ENCODE results near the gene EMX1.

DNA sequence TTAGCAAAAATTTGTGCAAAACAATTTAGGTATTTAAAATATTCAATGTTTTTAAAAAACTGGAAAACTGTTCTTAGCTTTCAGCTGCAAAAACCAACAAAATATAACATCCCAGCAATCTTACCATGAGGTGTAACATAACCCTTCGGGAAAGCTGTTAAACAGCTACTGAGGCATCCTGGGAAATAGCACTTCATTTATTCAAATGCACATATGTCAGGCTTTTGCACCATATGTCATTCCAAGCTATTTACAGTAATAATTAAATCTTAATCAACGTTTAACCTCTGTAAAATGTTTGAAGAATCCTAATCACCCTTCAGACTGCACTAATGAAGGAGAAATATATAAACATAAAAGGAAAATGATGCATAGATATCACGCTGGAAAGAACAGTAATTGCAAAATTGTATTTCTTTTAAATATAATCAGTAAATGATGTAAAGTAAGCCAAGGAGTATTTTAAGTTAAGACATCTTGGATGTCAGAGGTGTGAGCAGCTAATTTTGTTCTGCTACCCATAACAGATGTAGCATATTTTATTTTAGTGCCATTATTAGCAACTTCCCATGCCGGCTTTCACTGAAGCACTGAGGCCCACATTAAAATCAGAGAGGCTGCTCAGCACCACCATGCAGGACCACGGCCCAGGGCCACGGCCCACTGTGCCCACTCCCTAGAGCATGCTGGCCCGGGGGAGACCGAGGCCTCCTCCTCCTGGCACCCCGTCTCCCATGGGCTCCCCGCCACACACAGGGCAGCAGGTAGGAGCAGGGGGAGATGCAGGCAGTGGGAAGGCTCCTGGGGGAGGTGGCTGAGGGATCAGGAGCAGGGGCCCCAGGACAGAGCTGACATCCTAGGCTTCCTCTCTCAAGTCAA lies 30.9 kb downstream of the EMX1 start:
- TF ChIP-seq POLR2A (IDR thresholded peaks at IDR 0.05), result no peak
- TF ChIP-seq, protein P1, sequence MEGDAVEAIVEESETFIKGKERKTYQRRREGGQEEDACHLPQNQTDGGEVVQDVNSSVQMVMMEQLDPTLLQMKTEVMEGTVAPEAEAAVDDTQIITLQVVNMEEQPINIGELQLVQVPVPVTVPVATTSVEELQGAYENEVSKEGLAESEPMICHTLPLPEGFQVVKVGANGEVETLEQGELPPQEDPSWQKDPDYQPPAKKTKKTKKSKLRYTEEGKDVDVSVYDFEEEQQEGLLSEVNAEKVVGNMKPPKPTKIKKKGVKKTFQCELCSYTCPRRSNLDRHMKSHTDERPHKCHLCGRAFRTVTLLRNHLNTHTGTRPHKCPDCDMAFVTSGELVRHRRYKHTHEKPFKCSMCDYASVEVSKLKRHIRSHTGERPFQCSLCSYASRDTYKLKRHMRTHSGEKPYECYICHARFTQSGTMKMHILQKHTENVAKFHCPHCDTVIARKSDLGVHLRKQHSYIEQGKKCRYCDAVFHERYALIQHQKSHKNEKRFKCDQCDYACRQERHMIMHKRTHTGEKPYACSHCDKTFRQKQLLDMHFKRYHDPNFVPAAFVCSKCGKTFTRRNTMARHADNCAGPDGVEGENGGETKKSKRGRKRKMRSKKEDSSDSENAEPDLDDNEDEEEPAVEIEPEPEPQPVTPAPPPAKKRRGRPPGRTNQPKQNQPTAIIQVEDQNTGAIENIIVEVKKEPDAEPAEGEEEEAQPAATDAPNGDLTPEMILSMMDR (IDR thresholded peaks at IDR 0.05), result no peak
